Activated effector memory CD4-positive, alpha-beta T cell treated with Interleukin-2 at 50 U/mL for 16 hours (primary cell): Measurements from ENCODE around the gene JCHAIN.

ENCODE experiments used
- DNase-seq: peaks from one replicate; pipeline ENCODE4 v3.0.0-alpha.2; 2020

Gene JCHAIN

DNA sequence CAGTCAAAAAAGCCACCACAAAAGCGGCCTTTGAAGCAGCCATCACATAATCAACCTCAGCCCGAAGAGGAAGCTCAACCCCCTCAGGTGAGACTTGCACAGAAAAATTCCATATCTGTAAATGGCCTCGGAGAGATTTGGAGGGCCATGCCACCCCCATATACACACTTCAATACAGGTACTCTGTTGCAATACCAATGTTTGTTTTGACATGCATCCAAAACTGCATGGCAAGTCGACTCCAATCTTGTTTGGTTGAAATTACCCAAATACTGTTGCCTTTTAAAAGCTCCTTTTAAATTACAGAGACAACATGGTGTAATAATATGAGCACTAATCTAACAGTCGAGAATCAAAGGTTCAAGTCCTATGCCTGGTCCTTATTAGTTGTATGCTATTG is 31.8 kb downstream of the JCHAIN start:
- no peak for DNase-seq

DNA sequence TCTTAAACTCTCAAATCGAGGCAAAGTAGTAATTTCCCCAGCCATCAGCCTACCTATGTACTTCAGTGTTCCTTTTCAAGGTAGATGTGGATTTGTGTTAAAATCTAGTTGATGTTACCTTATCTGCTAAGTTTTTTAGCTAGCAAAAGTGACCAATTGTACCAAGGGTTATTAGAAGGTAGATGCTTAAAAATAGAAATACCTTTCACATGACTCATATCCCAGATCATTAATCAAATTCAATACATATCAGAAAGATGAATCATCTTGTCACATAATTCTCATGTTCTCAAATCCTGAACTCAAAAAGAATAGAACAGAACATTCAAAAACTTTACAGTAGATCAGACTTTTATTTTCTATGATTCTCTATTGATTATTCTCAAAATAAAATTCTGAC is 34.3 kb downstream of the JCHAIN start:
- DNase-seq, result no peak

DNA sequence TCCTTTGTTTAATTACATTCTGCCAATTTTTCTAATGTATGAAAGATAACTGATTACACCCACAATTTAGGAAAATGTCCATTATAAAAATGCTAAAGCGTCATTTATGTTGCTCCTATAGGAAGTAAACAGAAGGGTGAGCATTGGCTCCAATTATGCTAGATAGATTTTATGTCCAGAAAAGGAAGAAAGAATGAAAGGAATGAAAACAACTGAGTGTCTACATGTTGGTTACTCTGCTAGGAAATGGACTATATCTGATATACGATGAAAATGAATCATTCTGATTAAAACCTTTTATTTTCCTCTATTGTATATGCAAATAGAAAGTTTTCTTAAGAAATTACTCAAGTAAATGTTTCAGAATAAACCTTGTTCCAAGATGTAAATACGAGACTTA is 36.1 kb downstream of the JCHAIN start:
- DNase-seq, result no peak

GRCh38 chr4:70629469-70630090 is 36.7 kb downstream of the JCHAIN start:
- DNase-seq, result no peak

DNA sequence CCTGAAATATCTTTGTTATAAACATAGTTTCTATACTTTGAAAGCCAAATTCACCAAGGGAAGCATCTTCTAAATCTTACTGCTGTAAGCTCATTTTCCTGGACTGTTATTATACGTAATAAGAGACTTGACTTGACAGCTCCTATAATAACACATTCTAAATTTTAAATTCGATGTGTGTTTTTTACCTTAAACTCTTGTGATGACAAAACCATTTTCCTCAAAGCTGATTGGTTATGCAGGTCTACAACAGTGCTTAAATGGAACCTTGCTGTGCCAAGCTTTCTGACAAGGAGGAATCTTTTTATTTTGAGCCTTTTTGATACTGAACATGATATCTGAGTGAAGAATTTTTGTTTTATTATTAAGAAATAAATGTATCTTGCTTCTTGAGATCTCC is 37.9 kb downstream of the JCHAIN start, which contains the start of gene ENAM:
ENAM (plus strand) TSS at position 301 of the 400 bp plus-strand sequence. CDS start 757 bp downstream, outside the sequence.
- DNase-seq, result no peak

DNA sequence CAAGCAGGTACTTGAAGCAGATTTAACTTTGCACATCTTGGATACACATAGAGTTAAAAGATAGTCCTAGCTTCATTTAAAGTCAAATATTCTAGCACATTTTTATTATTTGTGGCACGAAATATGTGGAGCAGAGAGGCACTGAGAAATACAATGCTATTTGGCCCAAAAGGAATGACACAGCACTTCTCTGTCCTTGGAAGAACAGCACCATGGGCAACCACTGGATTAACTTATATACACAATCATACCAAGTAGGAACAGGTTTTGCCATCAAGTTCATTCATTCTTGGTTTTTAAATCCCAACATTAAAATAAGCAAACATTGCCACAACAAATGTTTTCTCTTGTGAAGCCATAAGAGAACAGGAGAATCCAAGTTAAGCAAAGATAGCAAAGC is 38.7 kb downstream of the JCHAIN start:
- no peak for DNase-seq

GRCh38 chr4:70624226-70624793 is 42.0 kb downstream of the JCHAIN start:
- no peak for DNase-seq

GRCh38 chr4:70623323-70623722 is 43.0 kb downstream of the JCHAIN start:
- no peak for DNase-seq

DNA sequence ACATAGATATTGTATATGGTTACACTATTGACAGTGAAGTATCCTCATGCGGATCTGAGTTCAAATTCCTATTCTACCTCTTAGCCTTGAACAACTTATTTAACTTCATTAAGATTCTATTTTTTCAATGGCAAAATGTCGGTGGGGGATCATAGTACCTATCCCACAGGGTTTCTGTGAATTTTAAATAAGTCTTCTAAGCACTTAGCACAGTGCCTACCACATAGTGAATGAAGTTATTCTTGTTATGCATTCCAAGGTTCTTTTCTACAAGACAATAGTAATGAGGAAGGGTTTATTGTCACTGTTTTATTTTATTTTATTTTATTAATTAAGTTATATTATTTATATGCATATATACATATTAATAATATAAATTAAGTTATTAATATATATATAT is 46.5 kb downstream of the JCHAIN start:
- no peak for DNase-seq

DNA sequence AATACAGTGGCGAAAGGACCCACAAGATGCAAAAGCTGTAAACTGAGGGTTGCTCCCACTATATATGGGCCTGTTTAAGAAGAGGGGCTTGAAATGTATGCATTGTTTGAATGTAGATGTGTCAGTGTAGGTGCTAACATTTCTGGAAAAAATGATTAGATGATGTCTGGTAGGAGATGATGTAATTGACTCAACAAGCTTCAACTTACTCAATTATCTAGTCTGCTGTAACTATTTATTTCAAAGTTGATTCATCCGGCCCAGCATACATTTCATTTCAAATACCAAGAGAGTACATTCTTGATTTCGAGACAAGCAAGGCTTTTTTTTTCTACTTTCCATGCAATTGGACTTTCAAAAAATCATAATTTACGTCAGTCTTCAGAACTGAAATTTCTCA is 47.0 kb downstream of the JCHAIN start:
- DNase-seq, result no peak

- no peak for DNase-seq
These were observed 52.1 kb downstream of the JCHAIN start for GRCh38 chr4:70614184-70614555.

DNA sequence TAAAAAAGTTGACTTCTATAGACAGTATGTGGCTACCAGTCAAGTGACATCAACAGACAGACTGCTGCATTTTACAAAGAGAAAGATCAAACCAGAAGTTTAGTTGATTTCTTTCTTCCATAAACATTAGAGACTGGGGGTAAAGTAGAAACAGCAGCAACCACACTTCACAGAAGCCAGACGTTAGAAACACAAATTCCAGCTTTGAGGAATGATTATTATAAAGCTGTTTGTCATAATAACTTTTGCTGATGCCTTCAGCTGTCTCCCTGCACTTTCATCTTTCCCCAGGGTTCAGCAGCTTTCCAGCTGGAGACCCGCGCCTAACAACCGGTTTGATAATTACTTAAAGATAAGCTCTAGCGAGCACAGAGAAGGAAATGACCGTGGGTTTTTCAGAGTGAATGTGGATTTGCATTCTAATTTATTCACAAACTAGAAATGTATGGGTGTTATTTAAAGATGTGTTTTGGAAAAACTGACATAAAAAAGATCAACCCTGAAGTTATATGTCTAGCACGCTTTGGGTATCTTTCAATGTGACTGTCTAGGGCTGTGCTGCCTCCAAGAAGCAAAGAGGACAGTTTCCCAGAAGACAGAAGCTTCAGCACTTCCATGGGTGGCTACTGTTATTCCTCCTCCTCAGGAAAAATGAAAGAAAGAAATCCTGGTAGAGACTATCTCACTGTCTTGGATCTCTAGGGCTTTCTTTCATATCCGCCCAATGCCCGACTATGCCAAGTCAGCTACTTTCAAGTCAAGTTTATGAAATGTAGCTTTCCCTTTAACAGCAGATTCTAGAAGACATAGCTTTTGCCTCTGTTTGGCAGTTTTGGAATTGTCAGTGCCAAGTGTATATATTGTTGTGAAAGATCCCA is 52.8 kb downstream of the JCHAIN start:
- DNase-seq, result no peak

- DNase-seq, result no peak
These were observed 58.0 kb downstream of the JCHAIN start for GRCh38 chr4:70608324-70608723.

DNA sequence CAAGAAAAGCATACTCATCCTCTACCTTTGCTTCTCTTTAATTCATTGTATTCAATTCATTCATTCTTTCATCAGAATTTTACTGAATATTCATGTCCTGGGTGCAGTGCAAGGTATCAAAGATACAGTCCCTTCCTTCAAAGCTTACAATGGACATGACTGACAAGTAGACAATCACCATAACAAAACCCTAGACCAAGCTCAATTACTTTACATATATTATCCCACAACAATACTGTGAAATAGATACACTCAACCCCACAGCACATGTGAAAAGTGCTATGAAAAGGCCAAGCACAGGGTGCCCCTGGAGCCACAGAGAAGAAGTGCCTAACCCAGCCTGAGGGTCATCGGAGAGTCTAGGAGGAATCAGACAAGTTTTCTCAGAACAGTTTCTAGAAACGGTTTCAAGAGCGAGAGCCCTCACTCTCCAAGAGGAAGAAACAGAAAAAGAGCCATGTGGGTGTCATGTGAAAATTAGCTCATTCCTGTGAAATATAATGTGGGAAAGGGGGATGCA is 58.9 kb downstream of the JCHAIN start:
- DNase-seq, result no peak

- DNase-seq, result no peak
These were observed 59.8 kb downstream of the JCHAIN start for GRCh38 chr4:70606459-70606858.
